Hippocampal formation (tissue), 2 donors: ENCODE data around the gene MET.
"Not testable (repeated sequence)": the region's sequence is repeated elsewhere in the genome, so short reads cannot be mapped to it uniquely, and the experiment has no call there.

Experiments used
- DNase-seq, 2 donors: peaks; one replicate each; lab custom pipeline; 2025; lab: John Stamatoyannopoulos, UW

Gene MET

GRCh38 chr7:116698930-116699721 is 27.1 kb downstream of the MET start:
- DNase-seq: no peak

GRCh38 chr7:116699722-116700120 is 27.7 kb downstream of the MET start:
- no peak for DNase-seq

GRCh38 chr7:116702046-116702785 is 30.2 kb downstream of the MET start:
- no peak for DNase-seq

GRCh38 chr7:116704650-116705228 is 32.7 kb downstream of the MET start:
- no peak for DNase-seq

- no peak for DNase-seq
These were observed 33.4 kb downstream of the MET start for GRCh38 chr7:116705419-116705818.

- DNase-seq: no peak
These were observed 34.7 kb downstream of the MET start for GRCh38 chr7:116706668-116707126.

- no peak for DNase-seq
These were observed 35.3 kb downstream of the MET start for GRCh38 chr7:116707289-116707688.

- no peak for DNase-seq
These were observed 36.3 kb downstream of the MET start for GRCh38 chr7:116708248-116708647.

- DNase-seq: no peak
These were observed 36.9 kb downstream of the MET start for GRCh38 chr7:116708861-116709260.

GRCh38 chr7:116709336-116709735 is 37.3 kb downstream of the MET start:
- no peak for DNase-seq

- no peak for DNase-seq
These were observed 38.9 kb downstream of the MET start for GRCh38 chr7:116710764-116711452.

- no peak for DNase-seq
These were observed 39.8 kb downstream of the MET start for GRCh38 chr7:116711790-116712189.

GRCh38 chr7:116713500-116713899 is 41.5 kb downstream of the MET start:
- no peak for DNase-seq

- DNase-seq: no peak
These were observed 41.9 kb downstream of the MET start for GRCh38 chr7:116713918-116714317.

- DNase-seq: no peak
These were observed 43.1 kb downstream of the MET start for GRCh38 chr7:116715077-116715476.

- DNase-seq: no peak
These were observed 45.1 kb downstream of the MET start for GRCh38 chr7:116717137-116717536.

GRCh38 chr7:116723959-116724529 is 52.0 kb downstream of the MET start:
- DNase-seq: not testable (repeated sequence)

GRCh38 chr7:116724560-116725231 is 52.7 kb downstream of the MET start:
- no peak for DNase-seq

- DNase-seq: no peak
These were observed 54.2 kb downstream of the MET start for GRCh38 chr7:116726149-116726548.

- no peak for DNase-seq
These were observed 54.9 kb downstream of the MET start for GRCh38 chr7:116726713-116727431.
